NCI-H748 (cell line): ENCODE data around the gene KMT2E.
A peak's percentile ranks its signal among the peaks of the same experiment; 100 is the strongest.

Source experiments
- DNase-seq: peaks from one replicate; lab custom pipeline; 2025; ENCODE audit not compliant: unreplicated experiment; lab: John Stamatoyannopoulos, UW

Gene KMT2E

GRCh38 chr7:105009667-105010503 is 4.1 kb upstream of the KMT2E start:
- no peak for DNase-seq

GRCh38 chr7:105010504-105011130 is 3.4 kb upstream of the KMT2E start:
- no peak for DNase-seq

- no peak for DNase-seq
Measured at GRCh38 chr7:105011141-105011830, 2.7 kb upstream of the KMT2E start.

GRCh38 chr7:105011831-105012502 is 2.0 kb upstream of the KMT2E start:
- peak; percentile 19 for DNase-seq

- peak; percentile 98 for DNase-seq
Measured at GRCh38 chr7:105012503-105013220, 1.3 kb upstream of the KMT2E start.

- DNase-seq, result peak; percentile 94
Measured at GRCh38 chr7:105013221-105013815, 687 bp upstream of the KMT2E start.

- DNase-seq, result peak; percentile 60
Measured at GRCh38 chr7:105014693-105015389, 836 bp downstream of the KMT2E start.

- peak; percentile 68 for DNase-seq
Measured at GRCh38 chr7:105015390-105015965, 1.5 kb downstream of the KMT2E start.

- DNase-seq, result peak; percentile 19
Measured at GRCh38 chr7:105016068-105016708, 2.2 kb downstream of the KMT2E start.

- DNase-seq, result no peak
Measured at GRCh38 chr7:105016709-105017656, 3.0 kb downstream of the KMT2E start.

GRCh38 chr7:105017657-105018365 is 3.8 kb downstream of the KMT2E start:
- no peak for DNase-seq

- DNase-seq, result no peak
Measured at GRCh38 chr7:105019269-105019668, 5.3 kb downstream of the KMT2E start.

GRCh38 chr7:105020926-105021325 is 6.9 kb downstream of the KMT2E start:
- DNase-seq, result no peak

- no peak for DNase-seq
Measured at GRCh38 chr7:105021352-105021751, 7.3 kb downstream of the KMT2E start.

GRCh38 chr7:105021967-105022366 is 8.0 kb downstream of the KMT2E start:
- no peak for DNase-seq

- no peak for DNase-seq
Measured at GRCh38 chr7:105022458-105022857, 8.5 kb downstream of the KMT2E start.

GRCh38 chr7:105024734-105025133 is 10.7 kb downstream of the KMT2E start:
- DNase-seq, result peak; percentile 27
